Endodermal cell (in vitro differentiated cells): ENCODE results near the gene HOXD9. TPM values are rescaled to one million over a fixed set of nuclear protein-coding genes. Genes with fewer than 3 reads are reported as not detected.

Experiments
- DNase-seq: peaks from one replicate; pipeline ENCODE4 v3.0.0-alpha.2; 2017
- H3K27ac ChIP-seq: 2 replicates; pipeline ENCODE4 v1.5.1; 2013; ENCODE audit warnings: mild to moderate bottlenecking, low read depth, low read length, moderate library complexity
- H3K27me3 ChIP-seq: 2 replicates; pipeline ENCODE4 v1.6.1; 2013; ENCODE audit warnings: mild to moderate bottlenecking, low read length, moderate library complexity; ENCODE audit not compliant: insufficient read depth, control insufficient read depth, poor library complexity, severe bottlenecking
- H3K36me3 ChIP-seq: 2 replicates; pipeline ENCODE4 v1.7.0; 2013; ENCODE audit warnings: mild to moderate bottlenecking, low read length, moderate library complexity; ENCODE audit not compliant: control insufficient read depth, insufficient read depth
- H3K4me1 ChIP-seq: one replicate; pipeline ENCODE4 v1.7.0; 2013; ENCODE audit warnings: low read length; ENCODE audit not compliant: control insufficient read depth, insufficient read depth
- H3K4me3 ChIP-seq: 2 replicates; pipeline ENCODE4 v1.5.1; 2013; ENCODE audit warnings: mild to moderate bottlenecking, low read length, moderate library complexity
- H3K9ac ChIP-seq: 2 replicates; pipeline ENCODE4 v1.6.1; 2013; ENCODE audit warnings: mild to moderate bottlenecking, low read length, moderate library complexity; ENCODE audit not compliant: poor library complexity, severe bottlenecking; ENCODE audit errors: extremely low read depth
- H3K9me3 ChIP-seq: 2 replicates; pipeline ENCODE4 v1.6.1; 2013; ENCODE audit warnings: mild to moderate bottlenecking, low read length, moderate library complexity; ENCODE audit not compliant: control insufficient read depth
- H3K27ac Mint-ChIP-seq: 2 replicates; pipeline ENCODE4 v1.8.0; 2020; ENCODE audit warnings: mixed read lengths
- H3K27me3 Mint-ChIP-seq: 2 replicates; pipeline ENCODE4 v1.8.0; 2021; ENCODE audit warnings: mild to moderate bottlenecking, mixed read lengths; ENCODE audit not compliant: insufficient read depth
- H3K36me3 Mint-ChIP-seq: 2 replicates; pipeline ENCODE4 v1.8.0; 2020; ENCODE audit warnings: low read depth, mixed read lengths
- H3K4me1 Mint-ChIP-seq: 2 replicates; pipeline ENCODE4 v1.8.0; 2020; ENCODE audit warnings: mixed read lengths
- H3K4me3 Mint-ChIP-seq: 2 replicates; pipeline ENCODE4 v1.8.0; 2020; ENCODE audit warnings: mild to moderate bottlenecking, moderate library complexity, mixed read lengths
- H3K9me3 Mint-ChIP-seq: 2 replicates; pipeline ENCODE4 v1.8.0; 2020; ENCODE audit warnings: mild to moderate bottlenecking, mixed read lengths
- WGBS, 2 experiments: methylation state at CpG; one replicate each; pipeline versions ENCODE4 v1.1.5 to v1.1.7; 2013; ENCODE audit warnings: missing lambda C conversion rate in 2 of 2, mixed read lengths in 1 of 2; ENCODE audit not compliant: insufficient coverage in 1 of 2, insufficient read length in 1 of 2; 5-methylcytosine and 5-hydroxymethylcytosine counted together
- long read RNA-seq, 4 experiments: library from polyadenylated mRNA in 2 of 4; library from RNA in 1 of 4; library from capped mRNA in 1 of 4; stranded (forward) in 3 of 4; unstranded in 1 of 4; transcript quantifications; one replicate each; pipeline ENCODE4 v2.0.0, GENCODE V29; 2020 to 2021; ENCODE audit warnings: inconsistent platforms in 1 of 4
- polyA plus RNA-seq, 2 experiments: library from polyadenylated mRNA; stranded (reverse); fragments of 50-300 nt; gene quantifications; one replicate each; pipeline ENCODE4 v1.2.3, GENCODE V29; 2013
- total RNA-seq, 2 donors: library from RNA; stranded (reverse); fragmentation: NEBNext Ultra II Directional in 1 of 2; extraction: Animal tissue kit (Norgen Biotek cat#: 25700) in 1 of 2; gene quantifications; 2 replicates in 1 of 2; 3 replicates in 1 of 2; pipeline ENCODE4 v1.2.1, GENCODE V29; 2021
- TF ChIP-seq, protein P1 (sequence below): fragments of 200-600 bp; sonication (generic); conservative IDR thresholded peaks from 2 replicates; pipeline ENCODE4 v1.5.0; 2021; ENCODE audit warnings: antibody characterized with exemption, mild to moderate bottlenecking

HOXD9 gene
- not detected for total RNA-seq
- polyA plus RNA-seq (2013, experiment 1 of 2) = 5.2 TPM
- polyA plus RNA-seq (2013, experiment 2 of 2) = 2.4 TPM
- long read RNA-seq, experiment 1 = 0 reads
- long read RNA-seq, experiment 2 = 0 reads
- long read RNA-seq, experiment 3 = 0 reads
- long read RNA-seq, experiment 4 = 0 reads

DNA sequence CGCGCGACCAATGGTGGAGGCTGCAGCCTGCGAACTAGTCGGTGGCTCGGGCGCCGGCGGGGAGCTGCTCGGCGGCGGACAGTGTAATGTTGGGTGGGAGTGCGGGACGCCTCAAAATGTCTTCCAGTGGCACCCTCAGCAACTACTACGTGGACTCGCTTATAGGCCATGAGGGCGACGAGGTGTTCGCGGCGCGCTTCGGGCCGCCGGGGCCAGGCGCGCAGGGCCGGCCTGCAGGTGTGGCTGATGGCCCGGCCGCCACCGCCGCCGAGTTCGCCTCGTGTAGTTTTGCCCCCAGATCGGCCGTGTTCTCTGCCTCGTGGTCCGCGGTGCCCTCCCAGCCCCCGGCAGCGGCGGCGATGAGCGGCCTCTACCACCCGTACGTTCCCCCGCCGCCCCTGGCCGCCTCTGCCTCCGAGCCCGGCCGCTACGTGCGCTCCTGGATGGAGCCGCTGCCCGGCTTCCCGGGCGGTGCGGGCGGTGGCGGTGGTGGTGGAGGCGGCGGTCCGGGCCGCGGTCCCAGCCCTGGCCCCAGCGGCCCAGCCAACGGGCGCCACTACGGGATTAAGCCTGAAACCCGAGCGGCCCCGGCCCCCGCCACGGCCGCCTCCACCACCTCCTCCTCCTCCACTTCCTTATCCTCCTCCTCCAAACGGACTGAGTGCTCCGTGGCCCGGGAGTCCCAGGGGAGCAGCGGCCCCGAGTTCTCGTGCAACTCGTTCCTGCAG is at the start of gene HOXD9:
TSS of gene HOXD9 (plus strand) at position 37 of the 728 bp plus-strand sequence. CDS start at position 87, 50 bp downstream.
- H3K27me3 Mint-ChIP-seq = peaks cover 99% of the 10 kb centered on the region
- peak; percentile 87 for DNase-seq
- H3K4me3 Mint-ChIP-seq = peak within 1 kb of the TSS; percentile 43
- no peaks in the 10 kb centered on the region for H3K9me3 Mint-ChIP-seq
- Histone ChIP-seq H3K9ac (no peak within 1 kb of the TSS), H3K27me3 (peaks cover 100% of the 10 kb centered on the region), H3K4me1 (no peaks in the 10 kb centered on the region), H3K4me3 (peak within 1 kb of the TSS; percentile 69), H3K36me3 (no peaks in the 10 kb centered on the region), H3K27ac (no peak within 1 kb of the TSS), H3K9me3 (no peaks in the 10 kb centered on the region)
- no peak within 1 kb of the TSS for H3K27ac Mint-ChIP-seq
- no peaks in the 10 kb centered on the region for H3K36me3 Mint-ChIP-seq
- 1 to 2% methylated on average over 11 to 84 of the region's 84 CpGs for WGBS, 2 experiments
- H3K4me1 Mint-ChIP-seq = no peaks in the 10 kb centered on the region
- TF ChIP-seq, protein P1, sequence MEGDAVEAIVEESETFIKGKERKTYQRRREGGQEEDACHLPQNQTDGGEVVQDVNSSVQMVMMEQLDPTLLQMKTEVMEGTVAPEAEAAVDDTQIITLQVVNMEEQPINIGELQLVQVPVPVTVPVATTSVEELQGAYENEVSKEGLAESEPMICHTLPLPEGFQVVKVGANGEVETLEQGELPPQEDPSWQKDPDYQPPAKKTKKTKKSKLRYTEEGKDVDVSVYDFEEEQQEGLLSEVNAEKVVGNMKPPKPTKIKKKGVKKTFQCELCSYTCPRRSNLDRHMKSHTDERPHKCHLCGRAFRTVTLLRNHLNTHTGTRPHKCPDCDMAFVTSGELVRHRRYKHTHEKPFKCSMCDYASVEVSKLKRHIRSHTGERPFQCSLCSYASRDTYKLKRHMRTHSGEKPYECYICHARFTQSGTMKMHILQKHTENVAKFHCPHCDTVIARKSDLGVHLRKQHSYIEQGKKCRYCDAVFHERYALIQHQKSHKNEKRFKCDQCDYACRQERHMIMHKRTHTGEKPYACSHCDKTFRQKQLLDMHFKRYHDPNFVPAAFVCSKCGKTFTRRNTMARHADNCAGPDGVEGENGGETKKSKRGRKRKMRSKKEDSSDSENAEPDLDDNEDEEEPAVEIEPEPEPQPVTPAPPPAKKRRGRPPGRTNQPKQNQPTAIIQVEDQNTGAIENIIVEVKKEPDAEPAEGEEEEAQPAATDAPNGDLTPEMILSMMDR = no peak

DNA sequence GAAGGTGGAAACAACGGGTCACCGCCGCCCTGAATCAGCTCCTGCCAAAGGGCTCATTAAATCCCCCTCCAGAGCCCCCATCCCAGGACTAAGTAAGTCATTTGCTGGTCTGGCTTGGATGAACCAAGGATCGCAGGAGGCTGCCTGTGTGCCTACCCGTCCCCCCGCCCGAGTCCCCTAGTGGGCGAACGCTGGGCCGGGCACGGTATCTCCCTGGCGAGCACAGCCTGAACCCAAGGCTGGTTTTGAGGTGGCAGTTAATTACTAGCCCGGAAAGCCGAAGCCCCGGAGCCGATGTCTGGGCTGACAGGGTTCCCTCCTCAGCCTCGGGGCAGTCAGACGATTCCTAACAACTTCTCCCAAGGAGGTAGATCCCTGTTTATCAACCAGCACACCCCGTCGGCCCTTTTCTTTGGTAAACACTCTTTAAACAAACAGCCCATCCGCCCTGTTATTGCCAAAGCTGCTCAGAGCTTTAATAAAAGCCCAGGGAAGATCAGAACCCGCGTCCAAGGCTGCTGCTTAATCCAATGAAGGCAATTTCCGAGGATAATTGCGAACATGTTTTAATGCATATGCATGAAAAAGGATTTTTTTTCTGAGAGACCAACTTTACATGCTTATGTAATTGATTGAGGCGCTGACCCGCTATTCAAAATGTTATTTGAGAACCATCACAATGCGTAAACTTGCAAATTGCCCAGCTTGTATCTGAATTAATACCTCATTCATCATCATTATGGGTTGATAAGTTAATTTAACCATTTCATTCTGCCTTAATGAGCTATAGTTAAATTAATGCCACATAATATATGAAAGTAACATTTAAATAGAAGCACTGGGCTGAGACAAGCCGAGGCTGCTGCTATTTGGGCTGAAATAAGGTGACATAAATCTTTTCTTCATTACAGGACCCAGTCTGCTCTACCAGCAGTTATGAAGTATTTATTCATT is 49.3 kb upstream of the HOXD9 start:
- Mint-ChIP-seq H3K9me3 (peaks cover 4% of the 10 kb centered on the region), H3K36me3 (no peaks in the 10 kb centered on the region), H3K27me3 (peaks cover 98% of the 10 kb centered on the region), H3K27ac (no peak overlapping the region), H3K4me1 (peaks cover 7% of the 10 kb centered on the region), H3K4me3 (no peak overlapping the region)
- no peaks in the 10 kb centered on the region for H3K36me3 ChIP-seq
- no peak overlapping the region for H3K9ac ChIP-seq
- H3K9me3 ChIP-seq = peaks cover under 1% of the 10 kb centered on the region
- H3K4me3 ChIP-seq = no peak overlapping the region
- H3K4me1 ChIP-seq = no peaks in the 10 kb centered on the region
- no peak overlapping the region for H3K27ac ChIP-seq
- TF ChIP-seq, protein P1 = peak; percentile 43
- H3K27me3 ChIP-seq = peaks cover 99% of the 10 kb centered on the region
- DNase-seq = peak; percentile 65
- WGBS, 2 experiments = 82 to 85% methylated on average over 16 to 29 of the region's 29 CpGs

DNA sequence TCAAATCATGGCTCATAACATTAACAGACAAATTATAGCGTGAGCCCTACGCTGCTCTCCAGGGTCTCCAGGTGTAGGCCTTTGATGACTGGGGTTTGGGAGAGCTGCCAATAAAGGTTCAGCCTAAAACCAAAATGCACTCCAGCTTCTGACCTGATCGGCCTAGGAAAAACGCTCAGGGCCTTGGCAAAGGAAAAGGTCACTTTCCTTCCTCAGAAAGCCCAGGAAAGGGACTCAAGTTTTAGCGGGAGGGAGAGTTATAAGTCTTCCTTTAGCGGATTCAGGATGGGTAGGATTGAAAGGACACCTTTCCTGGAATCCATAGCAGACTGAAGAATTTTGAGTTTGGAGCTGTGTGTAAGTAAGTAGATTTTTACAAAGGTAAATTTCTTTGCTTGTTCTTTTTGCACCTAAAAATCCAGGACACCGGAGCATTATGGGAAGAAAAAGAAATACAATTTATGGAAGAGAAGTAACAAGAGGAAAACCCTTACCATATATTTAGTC is 47.5 kb upstream of the HOXD9 start:
- no peak overlapping the region for H3K27ac ChIP-seq
- H3K9me3 ChIP-seq = no peaks in the 10 kb centered on the region
- no peak for DNase-seq
- peaks cover 19% of the 10 kb centered on the region for H3K4me1 Mint-ChIP-seq
- H3K9ac ChIP-seq = no peak overlapping the region
- 65 to 74% methylated on average over 3 to 6 of the region's 7 CpGs for WGBS, 2 experiments
- H3K4me1 ChIP-seq = no peaks in the 10 kb centered on the region
- no peak overlapping the region for H3K27ac Mint-ChIP-seq
- TF ChIP-seq, protein P1 = no peak
- peaks cover 96% of the 10 kb centered on the region for H3K27me3 Mint-ChIP-seq
- peak overlapping the region; percentile 5 for H3K4me3 Mint-ChIP-seq
- H3K36me3 Mint-ChIP-seq = no peaks in the 10 kb centered on the region
- peaks cover 98% of the 10 kb centered on the region for H3K27me3 ChIP-seq
- no peaks in the 10 kb centered on the region for H3K36me3 ChIP-seq
- H3K4me3 ChIP-seq = peak overlapping the region; percentile 69
- H3K9me3 Mint-ChIP-seq = peaks cover 2% of the 10 kb centered on the region
